Transverse colon (tissue), 4 donors: Measurements from ENCODE around the gene BANF2. TPM values are rescaled to one million over a fixed set of nuclear protein-coding genes. Genes with fewer than 3 reads are reported as not detected.
"Not testable (repeated sequence)": the region's sequence is repeated elsewhere in the genome, so short reads cannot be mapped to it uniquely, and the experiment has no call there.

Source experiments
- DNase-seq: peaks from one replicate; pipeline ENCODE4 v3.0.0-alpha.2; 2019
- H3K27ac ChIP-seq, 4 donors: fragments of 200-600 bp; sonication (generic); 2 replicates each; pipeline ENCODE4 v1.5.1; 2016 to 2018; ENCODE audit warnings: inconsistent platforms in 4 of 4
- H3K27me3 ChIP-seq: fragments of 200-600 bp; sonication (generic); 2 replicates; pipeline ENCODE4 v1.5.1; 2017; ENCODE audit warnings: inconsistent platforms
- H3K36me3 ChIP-seq, 4 donors: fragments of 200-600 bp; sonication (generic); 2 replicates each; pipeline ENCODE4 v1.5.1; 2017 to 2019; ENCODE audit warnings: inconsistent platforms in 4 of 4
- H3K4me1 ChIP-seq, 4 donors: fragments of 200-600 bp; sonication (generic); 2 replicates each; pipeline ENCODE4 v1.5.1; 2017 to 2020; ENCODE audit warnings: inconsistent platforms in 4 of 4
- H3K4me3 ChIP-seq, 4 donors: fragments of 200-600 bp; sonication (generic); 1 replicate in 1 of 4; 2 replicates in 3 of 4; pipeline versions ENCODE4 v1.5.1 to v1.6.1; 2017 to 2019; ENCODE audit warnings: inconsistent platforms in 4 of 4
- H3K9me3 ChIP-seq, 2 donors: fragments of 200-600 bp; sonication (generic); 2 replicates each; pipeline ENCODE4 v1.5.1; 2017 to 2019; ENCODE audit warnings: inconsistent platforms in 2 of 2
- CTCF ChIP-seq, 5 experiments: fragments of 200-600 bp in 3 of 5; fragments of 450-650 bp in 2 of 5; sonication (generic) in 3 of 5; IDR thresholded peaks; 1 replicate in 2 of 5; 2 replicates in 3 of 5; pipeline ENCODE4 v1.5.1; 2016 to 2017; ENCODE audit warnings: antibody characterized with exemption in 5 of 5, inconsistent platforms in 3 of 5, mild to moderate bottlenecking in 2 of 5, moderate library complexity in 1 of 5
- EP300 ChIP-seq: sonication (generic); formaldehyde crosslinking; IDR thresholded peaks from one replicate; pipeline ENCODE4 v1.6.1; 2017; ENCODE audit warnings: antibody characterized with exemption, low read depth
- POLR2A ChIP-seq: fragments of 450-650 bp; IDR thresholded peaks from one replicate; pipeline ENCODE4 v1.6.1; 2016; ENCODE audit warnings: antibody characterized with exemption, mild to moderate bottlenecking, moderate library complexity
- POLR2AphosphoS5 ChIP-seq, 3 donors: sonication (generic); formaldehyde crosslinking; IDR thresholded peaks; one replicate each; pipeline ENCODE4 v1.6.1; 2016; ENCODE audit warnings: antibody characterized with exemption in 3 of 3
- WGBS, 2 donors: methylation state at CpG; one replicate each; pipeline ENCODE4 v1.1.5; 2018; ENCODE audit warnings: low coverage in 1 of 2; 5-methylcytosine and 5-hydroxymethylcytosine counted together
- in situ Hi-C, 4 donors: fragments of 200-750 bp; cut with MboI; loops; one replicate each; pipeline versions ENCODE4 v1.15.0 to v1.15.1; 2017; ENCODE audit warnings: low sequenced_read_pairs in 3 of 4, low pct_ligation_motif_present in 1 of 4, low pct_unique_long_range_greater_than_20kb in 1 of 4
- intact Hi-C: fragments of 100-400 bp; cut with DNase I; formaldehyde crosslinking; loops from one replicate; pipeline ENCODE4 v1.15.1; 2023; ENCODE audit warnings: low total_unique reads
- total RNA-seq, 4 donors: library from RNA; depleted of rRNA; stranded (reverse); fragments of >200 nt; gene quantifications; one replicate each; pipeline ENCODE4 v1.1.0, GENCODE V29; 2016

BANF2 gene
- total RNA-seq, 4 donors from 2014 or later = not detected

- no peaks in the 10 kb centered on the region for H3K27me3 ChIP-seq
- no peak overlapping the region for H3K4me3 ChIP-seq
- H3K36me3 ChIP-seq = no peaks in the 10 kb centered on the region
- DNase-seq = no peak
- no peaks in the 10 kb centered on the region for H3K9me3 ChIP-seq
- WGBS, 2 donors = 73 to 80% methylated on average over 3 of the region's 3 CpGs
- no peak overlapping the region for H3K27ac ChIP-seq
- in situ Hi-C loops (no loop called here), intact Hi-C loops (no loop called here)
- no peaks in the 10 kb centered on the region for H3K4me1 ChIP-seq
- TF ChIP-seq CTCF (IDR thresholded peaks at IDR 0.05) (no peak), POLR2AphosphoS5 (IDR thresholded peaks at IDR 0.05) (no peak), POLR2A (no peak), EP300 (no peak)
Observed at GRCh38 chr20:17766226-17766625, 66.5 kb downstream of the BANF2 start.

DNA sequence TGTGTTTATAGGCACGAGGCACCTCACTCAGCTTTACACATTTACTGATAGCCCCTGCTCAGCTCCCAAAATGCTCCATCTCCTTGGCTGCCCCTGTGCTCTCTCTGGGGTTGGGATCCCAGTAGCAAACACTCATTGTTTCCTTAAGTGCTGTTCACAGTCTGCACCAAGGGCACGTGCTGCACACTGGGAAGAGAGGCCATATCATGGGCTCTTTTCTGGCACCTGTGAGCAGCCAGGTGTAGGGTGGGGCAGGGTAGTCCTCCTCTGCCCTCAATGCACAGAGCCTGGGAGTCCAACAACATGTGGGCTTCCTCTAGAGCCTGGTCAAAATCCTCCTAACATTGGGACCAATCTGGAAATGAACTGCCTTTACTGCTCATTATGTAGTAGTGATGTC is 67.9 kb downstream of the BANF2 start:
- 63% methylated on average over 2 of the region's 2 CpGs; no CpG with 5 or more reads in 1 of the 2 donors for WGBS, 2 donors
- Histone ChIP-seq H3K4me1 (no peaks in the 10 kb centered on the region), H3K27me3 (no peaks in the 10 kb centered on the region), H3K4me3 (no peak overlapping the region), H3K36me3 (no peaks in the 10 kb centered on the region), H3K27ac (no peak overlapping the region), H3K9me3 (no peaks in the 10 kb centered on the region)
- intact Hi-C loops = no loop called here
- TF ChIP-seq CTCF (IDR thresholded peaks at IDR 0.05) (no peak), POLR2AphosphoS5 (IDR thresholded peaks at IDR 0.05) (no peak), EP300 (no peak), POLR2A (no peak)
- in situ Hi-C loops = no loop called here
- no peak for DNase-seq

- no peaks in the 10 kb centered on the region for H3K9me3 ChIP-seq
- in situ Hi-C loops = no loop called here
- WGBS, 2 donors = 68% methylated on average over 2 of the region's 2 CpGs; no CpG with 5 or more reads in 1 of the 2 donors
- H3K27me3 ChIP-seq = no peaks in the 10 kb centered on the region
- DNase-seq = no peak
- TF ChIP-seq CTCF (IDR thresholded peaks at IDR 0.05) (no peak), POLR2A (no peak), EP300 (no peak), POLR2AphosphoS5 (IDR thresholded peaks at IDR 0.05) (no peak)
- H3K4me3 ChIP-seq = no peak overlapping the region
- H3K27ac ChIP-seq = no peak overlapping the region
- H3K36me3 ChIP-seq = no peaks in the 10 kb centered on the region
- intact Hi-C loops = no loop called here
- no peaks in the 10 kb centered on the region for H3K4me1 ChIP-seq
Observed at GRCh38 chr20:17768271-17768670, 68.5 kb downstream of the BANF2 start.

DNA sequence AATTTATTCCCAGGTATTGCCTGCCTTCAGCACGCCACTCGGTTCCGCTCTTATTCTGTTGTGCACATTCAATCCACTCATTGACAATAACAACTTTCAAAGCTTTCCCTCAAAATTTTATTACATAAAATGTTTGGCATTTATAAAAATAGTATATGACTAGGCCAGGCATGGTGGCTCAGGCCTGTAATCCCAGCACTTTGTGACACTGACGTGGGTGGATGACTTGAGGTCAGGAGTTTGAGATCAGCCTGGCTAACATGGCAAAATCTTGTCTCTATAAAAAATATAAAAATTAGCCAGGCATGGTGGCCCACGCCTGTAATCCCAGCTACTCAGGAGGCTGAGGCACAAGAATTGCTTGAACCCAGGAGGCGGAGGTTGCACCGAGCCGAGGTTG is 70.0 kb downstream of the BANF2 start:
- in situ Hi-C loops, H3K36me3 ChIP-seq, H3K4me1 ChIP-seq, DNase-seq, H3K4me3 ChIP-seq, H3K9me3 ChIP-seq, intact Hi-C loops, H3K27ac ChIP-seq, H3K27me3 ChIP-seq: not testable (repeated sequence)
- 94 to 97% methylated on average over 4 to 8 of the region's 8 CpGs for WGBS, 2 donors
